HG03280 (cell line): ENCODE measurements around the gene CD200R1L.

ENCODE experiments used
- ATAC-seq: cut with Tn5 transposase; IDR thresholded peaks from one replicate; pipeline ENCODE4 v1.9.1; 2021; ENCODE audit warnings: mild to moderate bottlenecking, moderate library complexity; ENCODE audit not compliant: unreplicated experiment

CD200R1L gene

DNA sequence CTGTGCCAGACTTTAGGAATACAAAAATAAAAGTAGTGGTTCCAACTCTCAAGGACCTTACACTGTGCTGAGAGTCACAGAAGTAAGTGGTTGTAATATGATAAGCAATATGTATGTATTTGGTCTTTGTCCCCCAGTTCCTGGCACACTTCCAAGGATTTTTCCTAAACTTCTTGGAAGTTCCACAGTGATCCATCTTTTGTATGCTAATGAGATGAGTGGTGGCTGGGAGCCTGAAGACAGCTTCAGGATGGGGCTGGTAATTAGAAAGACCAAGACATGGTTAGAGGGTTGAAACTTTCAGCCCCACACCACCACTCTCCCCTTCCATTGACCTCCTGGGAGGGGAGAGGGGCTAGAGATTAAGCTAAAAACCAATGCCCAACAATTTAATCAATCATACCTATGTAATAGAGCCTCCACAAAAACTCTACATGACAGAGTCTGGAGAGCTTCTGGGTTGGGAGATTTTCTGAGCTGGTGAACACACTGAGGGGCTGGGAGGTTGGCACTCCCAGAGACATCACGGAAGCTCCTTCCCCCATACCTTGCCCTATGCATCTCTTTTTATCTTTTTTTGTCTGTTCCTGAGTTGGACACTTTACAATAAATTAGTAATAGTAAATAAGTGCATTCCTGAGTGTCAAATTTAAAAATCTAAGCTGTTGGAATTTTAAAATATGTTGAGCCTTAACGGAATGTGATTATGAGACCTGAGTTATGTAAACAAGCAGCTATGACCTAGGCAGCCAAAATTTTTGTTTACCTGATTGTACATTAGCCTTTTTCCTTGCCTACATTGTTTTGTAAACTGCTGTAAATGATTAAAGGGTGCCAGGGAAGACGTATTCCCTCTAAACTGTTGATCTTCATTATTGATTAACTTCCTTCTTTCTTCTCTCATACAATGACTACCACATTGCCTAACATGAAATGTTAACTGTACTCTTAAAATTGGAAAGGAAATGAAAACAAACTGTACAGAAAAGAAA lies 24.3 kb downstream of the CD200R1L start:
- no peak for ATAC-seq

- ATAC-seq, result no peak
Observed at GRCh38 chr3:112818289-112818688, 28.4 kb downstream of the CD200R1L start.

GRCh38 chr3:112817797-112818196 lies 28.9 kb downstream of the CD200R1L start:
- ATAC-seq, result no peak

- ATAC-seq, result no peak
Observed at GRCh38 chr3:112817271-112817670, 29.4 kb downstream of the CD200R1L start.

- no peak for ATAC-seq
Observed at GRCh38 chr3:112815981-112816380, 30.7 kb downstream of the CD200R1L start.

- no peak for ATAC-seq
Observed at GRCh38 chr3:112814266-112814665, 32.4 kb downstream of the CD200R1L start.

- ATAC-seq, result peak; percentile 68
Observed at GRCh38 chr3:112813723-112814171, 32.9 kb downstream of the CD200R1L start.

GRCh38 chr3:112813016-112813415 lies 33.6 kb downstream of the CD200R1L start:
- ATAC-seq, result no peak

GRCh38 chr3:112811917-112812660 lies 34.6 kb downstream of the CD200R1L start:
- no peak for ATAC-seq

- ATAC-seq, result no peak
Observed at GRCh38 chr3:112811131-112811884, 35.4 kb downstream of the CD200R1L start.

DNA sequence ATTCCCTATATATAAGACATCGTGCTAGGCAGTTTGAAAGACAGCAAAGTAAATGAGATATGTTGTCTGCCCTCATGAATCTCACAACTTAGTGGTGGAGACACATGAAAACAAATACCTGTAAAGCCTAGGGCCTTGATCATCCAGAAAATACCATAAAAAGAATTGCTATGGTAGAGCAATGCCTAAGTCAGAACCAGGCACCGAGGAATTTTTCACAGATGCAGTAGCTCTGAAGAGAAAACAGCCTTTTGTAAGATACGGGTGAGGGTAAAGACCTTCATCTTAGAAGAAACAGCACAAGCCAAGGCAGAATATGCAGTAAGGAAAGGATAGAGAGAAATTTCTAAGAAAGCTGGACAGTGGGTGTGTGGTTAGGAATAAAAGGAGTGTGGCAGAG lies 36.1 kb downstream of the CD200R1L start:
- no peak for ATAC-seq

DNA sequence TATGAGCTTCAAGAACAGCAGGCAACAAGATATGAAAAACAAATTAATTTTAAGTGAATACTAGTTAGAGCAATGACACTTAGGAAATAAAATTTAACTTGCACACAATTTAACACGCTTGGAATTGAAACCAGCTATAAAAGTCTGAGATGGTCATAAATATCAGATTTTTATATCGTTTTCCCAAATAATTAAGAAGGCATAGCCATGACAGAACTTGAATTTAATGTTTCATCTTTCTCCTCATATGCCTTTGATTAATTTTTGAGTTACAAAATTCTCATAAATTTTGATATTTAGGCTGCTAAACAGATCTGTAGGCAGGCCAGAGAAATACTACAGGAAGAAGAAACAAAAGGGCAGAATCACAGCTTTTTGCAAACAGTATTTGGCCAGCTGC lies 38.5 kb downstream of the CD200R1L start:
- ATAC-seq, result no peak

GRCh38 chr3:112807685-112808084 lies 39.0 kb downstream of the CD200R1L start:
- ATAC-seq, result no peak

DNA sequence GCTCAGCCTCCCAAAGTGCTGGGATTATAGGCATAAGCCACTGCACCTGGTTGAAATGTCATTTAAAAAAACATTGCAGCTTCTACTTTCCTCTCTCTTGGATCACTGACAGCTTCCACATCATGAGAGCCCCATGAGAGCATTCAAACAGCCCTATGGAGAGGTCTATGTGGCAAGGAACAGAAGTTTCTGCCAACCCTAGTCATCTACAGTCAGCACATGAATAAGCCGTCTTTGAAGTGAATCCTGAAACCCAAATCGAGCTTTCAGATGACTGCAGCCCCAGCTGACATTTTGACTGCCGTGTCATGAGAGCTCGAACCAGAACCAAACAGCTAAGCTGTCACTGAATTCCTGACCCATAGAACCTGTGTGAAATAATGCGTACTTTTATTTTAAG lies 39.8 kb downstream of the CD200R1L start:
- no peak for ATAC-seq

DNA sequence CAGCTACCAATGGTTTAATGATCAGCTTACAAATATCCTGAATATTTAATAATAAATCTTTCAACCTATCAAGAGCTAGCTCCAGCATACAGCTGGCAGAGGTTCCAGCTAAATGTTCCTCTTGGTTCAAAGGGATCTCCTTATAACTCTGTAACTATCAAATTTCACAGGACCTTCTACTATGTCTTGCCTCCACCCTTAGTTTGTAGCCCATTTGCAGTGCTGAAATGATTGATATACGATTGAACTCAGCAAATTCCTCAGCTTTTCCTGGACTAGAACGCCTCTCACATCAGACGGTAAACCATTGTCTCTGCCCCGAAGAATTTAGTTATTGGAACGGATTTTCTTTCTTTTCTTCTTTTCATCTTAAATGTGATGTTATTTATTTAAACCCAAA lies 41.5 kb downstream of the CD200R1L start:
- ATAC-seq, result no peak

DNA sequence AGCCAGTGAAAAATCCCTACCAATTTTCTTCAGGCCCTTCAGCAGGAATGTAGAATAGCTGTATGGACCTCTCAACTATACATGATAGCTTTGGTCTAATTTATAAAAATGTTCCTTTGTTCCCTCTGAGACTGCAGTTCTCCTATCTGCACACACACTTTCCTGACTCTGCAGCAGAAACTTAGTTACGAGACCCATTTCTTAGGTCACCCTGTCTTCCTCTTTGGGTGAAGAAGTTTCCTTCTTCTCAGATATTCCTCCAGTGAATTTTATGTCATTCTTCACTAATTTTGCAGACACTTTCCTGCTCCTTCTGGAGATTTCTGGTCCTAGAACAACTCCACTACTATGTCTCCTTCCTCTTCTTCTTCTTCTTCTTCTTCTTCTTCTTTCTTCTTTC lies 42.6 kb downstream of the CD200R1L start:
- ATAC-seq, result no peak

DNA sequence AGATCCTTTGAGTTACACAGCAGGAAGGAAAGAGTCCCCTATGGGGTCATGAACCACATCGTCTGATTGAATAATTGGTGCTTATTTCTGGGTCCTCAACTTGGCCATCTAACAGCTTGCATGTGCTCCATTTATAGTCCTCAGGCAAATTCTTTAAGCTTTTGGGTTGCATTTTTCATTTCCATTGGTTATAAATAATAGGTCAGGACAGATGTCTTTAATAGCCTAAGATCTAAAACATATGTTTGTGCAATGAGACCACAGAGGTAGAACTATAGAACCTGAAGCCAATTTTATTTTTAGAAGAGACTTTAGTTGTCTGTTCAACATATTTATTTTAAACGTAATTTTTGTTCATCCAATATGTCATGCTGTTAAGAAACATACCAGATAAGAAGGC lies 43.2 kb downstream of the CD200R1L start:
- no peak for ATAC-seq

DNA sequence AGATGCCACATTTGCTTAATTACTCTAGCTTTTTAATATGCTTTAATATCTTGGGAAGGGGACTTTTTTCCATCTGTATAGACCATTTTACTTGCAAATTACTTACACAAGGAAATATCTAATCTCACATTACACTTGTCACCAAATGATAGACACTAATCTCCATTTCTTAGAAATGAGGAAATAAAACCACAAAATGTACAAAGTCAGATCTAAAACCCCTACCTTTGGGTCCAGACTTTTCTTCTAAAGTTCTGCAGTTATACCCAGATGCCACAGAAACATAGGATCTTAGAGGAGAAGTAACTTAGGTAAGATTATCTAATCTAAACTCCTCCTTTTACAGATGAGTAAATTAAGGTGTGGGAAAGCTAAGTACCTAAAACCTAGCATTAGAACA lies 44.3 kb downstream of the CD200R1L start:
- no peak for ATAC-seq

- ATAC-seq, result no peak
Observed at GRCh38 chr3:112799946-112800345, 46.7 kb downstream of the CD200R1L start.

DNA sequence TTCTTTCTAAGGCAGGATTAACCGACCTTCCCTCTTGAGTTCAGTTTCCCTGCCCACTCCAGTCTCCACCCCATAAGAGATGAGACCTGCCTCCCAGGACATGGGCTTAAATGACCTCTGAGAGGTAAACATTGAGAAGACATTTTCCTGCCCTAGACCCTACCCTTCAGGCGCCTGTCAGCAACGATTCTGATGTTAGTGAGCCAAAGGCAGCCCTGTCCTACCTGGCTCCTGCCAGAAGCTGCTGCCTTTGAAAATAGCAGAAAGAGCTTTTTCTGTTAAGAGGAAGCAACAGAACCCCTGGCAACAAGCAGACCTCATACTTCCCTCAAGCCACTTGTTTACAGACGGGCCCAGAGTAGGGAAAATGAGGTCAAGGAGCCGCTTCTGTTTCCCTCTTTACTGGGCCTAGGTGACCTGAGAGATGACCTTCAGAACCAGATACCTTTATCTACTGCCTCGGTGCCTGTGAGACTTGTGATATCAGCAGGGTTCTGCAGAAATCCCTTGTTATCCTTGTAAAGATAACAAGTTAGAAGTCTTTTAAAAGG lies 52.0 kb downstream of the CD200R1L start:
- ATAC-seq, result no peak
